GM18519 (cell line): ENCODE measurements around the gene PRDM16.
"Not testable (repeated sequence)": the region's sequence is repeated elsewhere in the genome, so short reads cannot be mapped to it uniquely, and the experiment has no call there.

Experiments used
- ATAC-seq: cut with Tn5 transposase; IDR thresholded peaks from one replicate; pipeline ENCODE4 v1.9.1; 2021; ENCODE audit warnings: mild to moderate bottlenecking, moderate library complexity; ENCODE audit not compliant: unreplicated experiment, low FRiP score

Gene PRDM16

DNA sequence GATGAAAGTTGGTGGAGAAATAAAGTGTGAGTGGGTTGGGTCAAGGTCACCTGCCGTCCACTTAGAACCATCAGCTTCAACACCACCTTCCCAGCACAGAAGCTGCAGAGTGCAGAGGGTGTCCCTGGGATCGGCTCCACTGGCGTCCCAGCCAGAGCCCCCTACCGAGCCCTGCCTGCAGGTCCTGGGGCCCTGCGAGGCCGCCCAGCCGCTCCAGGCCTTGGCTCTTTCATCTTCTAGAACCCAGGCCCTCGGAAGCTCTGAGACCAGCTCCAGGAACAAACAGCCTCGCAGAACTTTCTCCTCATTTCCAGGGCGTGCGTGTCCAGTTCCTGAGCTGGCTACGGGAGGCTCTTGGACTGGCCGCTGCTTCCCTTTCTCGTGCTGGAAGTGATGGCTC is 166.0 kb downstream of the PRDM16 start:
- no peak for ATAC-seq

DNA sequence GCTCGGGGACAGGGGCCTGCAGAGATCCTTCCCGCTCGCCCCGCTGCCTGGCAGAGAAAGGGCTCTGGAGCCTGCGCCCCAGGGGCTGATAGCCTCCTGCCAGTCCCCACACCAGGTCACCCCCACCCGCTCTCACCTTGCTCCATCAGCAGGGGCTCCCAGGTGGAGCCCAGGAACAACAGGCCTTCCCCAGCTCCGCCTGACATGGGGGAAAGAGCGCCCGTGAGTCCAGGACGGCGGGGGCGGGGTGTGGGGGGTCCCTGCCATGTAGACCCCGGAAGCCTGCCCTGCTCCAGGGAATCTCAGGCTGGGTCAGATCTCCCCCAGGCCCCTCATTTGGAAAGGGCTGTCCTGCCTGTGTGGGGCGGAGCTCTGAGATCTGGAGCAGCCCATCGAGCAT is 166.5 kb downstream of the PRDM16 start:
- ATAC-seq: no peak

DNA sequence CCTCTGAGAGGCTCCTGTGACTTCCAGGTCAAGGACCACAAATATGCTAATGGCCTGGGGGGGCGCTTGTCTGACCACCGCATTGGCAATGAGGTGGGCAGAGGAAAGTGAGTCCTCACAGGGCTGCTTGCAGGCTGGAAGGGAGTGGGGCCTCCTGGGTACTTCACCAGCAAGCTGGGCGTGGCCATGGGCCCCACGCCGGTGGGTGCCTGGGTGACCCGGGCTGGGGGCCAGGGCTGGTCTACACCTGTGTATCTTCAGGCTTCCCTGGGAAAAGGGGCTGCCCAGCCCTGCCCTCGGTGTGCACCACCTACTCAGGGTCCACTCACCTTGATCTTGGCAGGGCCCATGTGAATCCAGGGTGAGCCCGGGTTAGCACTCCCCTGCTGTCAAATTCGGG is 167.4 kb downstream of the PRDM16 start:
- no peak for ATAC-seq

DNA sequence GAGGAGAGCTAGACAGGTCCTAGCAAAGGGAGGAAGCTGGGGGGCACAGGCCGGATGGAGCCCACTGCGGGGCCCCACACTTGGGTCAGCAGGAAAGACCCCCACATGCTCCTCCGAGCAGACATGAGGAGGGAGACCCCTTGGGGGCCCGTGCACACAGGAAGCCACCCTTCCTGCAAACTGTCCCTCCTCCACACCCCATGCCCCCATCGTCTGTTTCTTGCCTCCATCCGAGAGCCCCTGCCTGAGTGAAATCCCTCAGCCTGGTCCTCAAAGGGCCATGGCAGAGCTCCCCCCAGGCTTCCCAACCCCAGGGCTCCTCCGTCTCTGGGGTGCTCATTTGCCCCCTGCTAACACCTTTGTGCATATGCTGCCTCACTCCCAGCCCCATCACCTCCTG is 168.0 kb downstream of the PRDM16 start:
- ATAC-seq: no peak

DNA sequence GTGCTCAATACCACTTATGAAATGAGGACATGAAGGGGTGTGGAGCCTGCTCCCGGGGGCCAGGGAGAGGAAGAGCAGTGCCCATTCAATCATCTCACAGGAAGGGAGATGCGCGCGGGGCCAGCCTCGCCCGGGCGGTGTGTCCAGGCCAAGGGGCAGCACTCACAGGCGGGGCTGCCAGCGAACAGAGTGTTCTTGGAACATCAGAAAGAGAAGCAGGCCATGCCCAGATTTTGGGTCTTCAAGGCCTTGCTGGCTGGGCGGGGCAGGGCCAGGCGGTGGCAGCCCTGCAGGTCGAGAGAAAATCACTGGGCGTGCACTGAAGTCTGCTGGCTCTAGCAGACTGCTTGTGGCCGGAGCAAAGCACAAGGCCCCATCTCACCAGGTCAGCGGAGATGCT is 168.6 kb downstream of the PRDM16 start:
- ATAC-seq: no peak

DNA sequence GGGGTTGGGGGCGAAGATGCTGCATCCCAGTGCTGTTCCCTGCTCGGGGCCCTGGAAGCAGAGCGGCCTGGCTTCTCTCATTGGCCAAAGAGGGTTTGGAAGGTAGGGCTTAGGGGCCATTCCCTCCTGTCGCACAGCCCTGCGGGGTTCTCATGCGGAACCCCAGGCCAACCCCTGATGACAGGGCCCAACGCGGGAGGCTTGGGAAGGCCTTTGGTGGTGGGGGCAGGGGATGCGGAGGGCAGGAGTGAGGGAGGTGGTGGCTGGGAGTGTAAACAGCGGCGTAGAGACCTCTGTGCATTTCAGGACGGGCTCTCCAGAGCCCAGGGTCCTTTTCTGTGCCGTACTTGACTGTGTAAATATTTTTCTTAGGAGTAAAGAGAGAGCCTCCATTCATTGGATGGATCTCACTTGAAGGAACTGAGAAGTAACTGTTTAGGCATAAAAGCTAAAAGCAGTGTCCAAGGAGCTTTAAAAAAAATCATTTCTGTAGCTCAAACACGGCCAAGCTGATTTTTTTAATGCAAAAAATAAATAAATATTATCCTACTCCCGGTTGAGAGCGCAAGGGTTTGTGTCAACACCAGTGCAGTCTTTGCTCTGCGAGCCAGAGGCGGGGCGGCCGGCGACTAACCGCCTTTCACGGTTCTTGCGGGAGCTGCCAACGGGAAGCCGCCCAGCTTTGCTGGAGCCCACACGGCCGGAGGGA is 169.1 kb downstream of the PRDM16 start:
- ATAC-seq: no peak

DNA sequence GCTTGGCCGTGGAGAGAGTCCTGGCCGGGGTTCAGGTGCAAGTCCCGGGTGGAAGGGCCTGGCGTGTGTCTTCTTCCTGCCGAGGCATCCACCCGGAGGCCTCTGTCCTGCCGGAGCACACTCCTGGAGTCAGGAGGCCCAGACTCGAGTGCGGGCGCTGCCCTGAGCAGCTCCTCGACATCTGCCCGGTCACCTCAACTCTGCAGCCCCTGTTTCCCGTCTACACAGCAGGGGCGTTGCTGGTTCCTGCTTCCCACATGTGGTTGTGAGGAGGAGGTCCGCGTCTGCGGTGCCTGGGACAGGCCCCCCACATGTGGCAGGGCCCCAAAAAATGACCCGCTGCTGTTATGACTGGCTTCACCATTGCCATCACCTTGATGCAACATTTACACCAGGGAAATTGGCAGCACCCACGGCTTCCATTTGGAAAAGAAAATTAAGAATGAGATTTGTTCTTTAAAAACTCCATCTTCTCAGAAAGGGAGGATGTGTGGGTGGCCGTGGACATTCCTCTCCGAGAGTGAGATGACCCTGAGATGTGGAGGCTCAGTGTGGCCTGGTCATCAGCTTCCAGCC is 169.8 kb downstream of the PRDM16 start:
- ATAC-seq: no peak

DNA sequence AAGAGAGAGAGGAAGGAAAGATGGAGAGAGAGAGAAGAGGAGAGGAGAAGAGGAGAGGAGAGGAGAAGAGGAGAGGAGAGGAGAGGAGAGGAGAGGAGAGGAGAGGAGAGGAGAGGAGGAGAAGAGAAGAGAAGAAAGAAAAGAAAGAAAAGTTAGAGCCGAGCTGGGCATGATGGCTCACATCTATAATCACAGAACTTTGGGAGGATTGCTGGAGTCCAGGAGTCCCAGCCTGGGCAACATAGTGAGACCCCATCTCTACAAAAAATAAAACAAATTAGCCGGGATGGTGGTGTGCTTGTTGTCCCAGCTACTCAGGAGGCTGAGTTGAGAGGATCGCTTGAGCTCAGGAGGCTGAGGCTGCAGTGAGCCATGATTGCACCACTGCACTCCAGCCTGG is 171.0 kb downstream of the PRDM16 start:
- ATAC-seq: not testable (repeated sequence)

DNA sequence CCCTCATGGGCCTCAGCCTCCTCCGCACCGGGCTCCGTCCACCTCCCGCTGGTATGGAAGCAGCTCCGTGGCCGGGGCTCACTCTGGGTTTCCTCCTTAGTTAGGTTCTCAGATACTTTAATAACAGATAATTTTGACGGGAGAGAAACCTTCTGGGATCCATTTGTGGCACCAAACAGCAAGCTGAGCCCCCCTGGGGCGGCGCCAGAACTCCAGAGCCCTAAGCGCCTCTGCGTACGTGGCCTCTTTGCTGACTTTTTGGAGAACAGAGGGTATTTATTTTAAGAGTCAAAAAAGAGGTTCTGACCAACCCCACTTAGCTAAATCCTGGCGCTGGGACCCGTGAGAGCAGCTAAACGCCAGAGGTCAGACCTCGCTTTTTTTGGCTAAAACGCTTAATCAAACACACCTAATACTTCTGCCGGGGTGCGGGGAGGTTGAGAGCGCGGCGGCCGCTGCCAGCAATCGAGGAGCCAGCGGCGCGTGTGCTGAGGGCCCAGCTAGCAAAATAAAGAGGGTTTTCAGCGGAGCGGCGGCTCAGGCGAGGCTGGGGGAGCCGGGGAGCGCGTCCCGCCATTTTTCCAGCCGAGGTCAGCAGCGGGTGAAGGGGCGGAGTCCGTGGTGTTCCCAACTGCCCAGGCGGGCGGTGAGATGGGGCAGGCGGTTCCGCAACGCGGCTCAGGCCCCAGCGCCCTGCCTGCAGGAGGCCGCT is 171.7 kb downstream of the PRDM16 start:
- no peak for ATAC-seq

DNA sequence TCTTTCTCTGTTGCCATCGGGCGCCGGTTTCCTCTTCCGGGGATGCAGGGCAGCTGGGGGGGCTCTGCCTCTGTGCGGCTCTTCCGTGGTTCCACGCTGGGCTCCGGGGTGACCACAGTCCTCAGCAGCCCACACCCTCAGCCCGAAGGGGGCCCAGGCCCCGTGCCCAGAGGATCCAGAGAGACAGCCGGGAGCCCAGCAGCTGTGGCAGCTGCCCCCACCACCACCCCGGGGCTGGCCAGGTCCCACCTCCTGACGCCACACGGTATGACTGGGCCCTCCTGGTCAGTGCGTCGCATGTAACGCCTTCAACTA is 172.2 kb downstream of the PRDM16 start:
- no peak for ATAC-seq

DNA sequence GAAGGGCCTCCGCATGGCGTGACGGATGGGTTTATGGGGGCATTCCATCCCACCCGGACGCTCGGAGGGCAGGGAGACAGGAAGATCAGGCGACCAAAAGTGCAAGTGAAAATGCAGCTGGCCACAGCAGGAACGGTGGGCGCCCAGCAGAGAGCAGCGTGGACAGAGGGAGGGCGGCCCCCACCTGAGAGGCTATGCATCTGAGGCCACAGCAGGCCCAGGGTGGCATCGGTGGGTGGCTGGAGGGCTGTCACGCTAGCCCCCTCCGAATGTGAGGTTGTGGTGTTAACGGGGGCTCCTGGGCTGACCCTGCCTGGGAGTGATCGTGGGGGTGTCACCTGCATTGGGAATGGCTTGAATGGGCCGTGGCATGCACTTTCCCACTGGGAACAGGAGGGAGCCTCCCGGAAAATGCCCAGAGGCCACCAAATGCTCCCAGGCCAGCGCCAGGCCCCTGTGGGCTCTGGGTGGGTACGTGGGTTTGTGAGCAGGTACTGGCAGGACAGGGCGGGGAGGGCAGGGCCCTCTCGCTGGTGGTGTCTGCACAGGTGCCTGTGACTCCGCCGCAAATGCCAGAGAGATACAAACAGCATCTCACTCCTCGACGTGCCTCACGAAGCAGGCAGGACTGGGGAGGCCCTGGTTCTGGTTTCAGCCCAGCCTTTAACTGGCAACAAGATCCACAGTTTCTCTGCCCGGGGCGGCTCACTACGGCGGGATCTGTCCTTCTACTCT is 172.8 kb downstream of the PRDM16 start:
- ATAC-seq: no peak

DNA sequence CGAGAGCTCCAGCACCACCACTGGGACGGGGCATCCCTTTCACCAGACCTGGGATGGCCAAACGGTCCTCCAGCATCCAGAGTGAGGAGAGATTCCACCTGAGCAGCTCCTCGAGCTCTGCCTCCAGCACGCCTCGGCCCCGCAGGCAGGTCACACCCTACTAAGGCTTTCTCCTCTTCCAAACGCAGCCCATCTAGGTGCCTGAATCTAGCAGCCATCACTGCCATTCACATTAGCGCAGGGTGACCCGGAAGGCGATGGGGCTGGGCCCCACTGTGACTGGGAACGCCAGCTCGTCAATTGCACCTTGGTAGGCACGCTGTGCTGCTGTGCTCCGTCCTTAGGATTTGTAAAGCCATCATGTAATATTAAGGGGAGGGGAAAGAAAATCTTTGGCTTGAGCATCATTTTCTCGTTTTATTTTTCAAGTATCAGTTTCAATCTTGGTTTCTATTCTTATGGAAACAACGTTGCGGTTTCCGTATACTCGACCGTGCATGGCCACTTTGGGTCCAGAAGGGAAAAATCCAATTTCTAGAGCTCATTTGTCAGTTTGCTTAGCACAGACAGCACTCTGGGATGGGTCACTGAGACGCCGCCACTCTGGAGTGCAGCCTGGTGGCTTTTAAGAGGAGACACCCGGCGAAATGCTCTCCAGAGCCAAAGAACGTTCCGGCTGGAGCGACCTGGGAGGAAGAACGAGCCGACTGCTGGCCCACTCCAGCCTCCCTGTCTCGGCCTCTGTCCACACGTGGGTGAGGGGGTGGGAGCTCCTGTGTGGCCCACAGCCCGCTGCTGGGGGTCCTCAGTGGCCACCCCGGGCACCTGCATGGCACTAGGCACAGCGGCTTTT is 173.6 kb downstream of the PRDM16 start:
- ATAC-seq: no peak

DNA sequence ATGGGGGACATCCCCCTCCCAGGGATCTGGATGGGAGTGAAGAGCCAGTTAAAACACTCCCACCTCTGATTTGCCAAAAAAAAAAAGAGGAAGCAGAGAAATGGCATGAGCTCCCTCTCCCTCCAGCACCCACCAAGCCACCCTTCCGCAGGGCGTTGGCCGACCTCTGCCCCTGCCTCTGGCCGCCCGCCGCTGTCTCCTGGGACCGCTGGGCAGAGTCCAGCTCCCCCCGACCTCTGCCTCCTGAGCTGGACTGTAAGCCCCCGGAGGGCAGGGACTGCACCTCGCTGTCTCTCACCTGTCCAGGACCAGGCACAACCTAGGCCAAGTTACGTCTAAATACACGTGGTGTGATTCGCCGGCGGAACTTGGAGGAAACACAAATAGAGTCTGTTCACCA is 174.3 kb downstream of the PRDM16 start:
- ATAC-seq: no peak

DNA sequence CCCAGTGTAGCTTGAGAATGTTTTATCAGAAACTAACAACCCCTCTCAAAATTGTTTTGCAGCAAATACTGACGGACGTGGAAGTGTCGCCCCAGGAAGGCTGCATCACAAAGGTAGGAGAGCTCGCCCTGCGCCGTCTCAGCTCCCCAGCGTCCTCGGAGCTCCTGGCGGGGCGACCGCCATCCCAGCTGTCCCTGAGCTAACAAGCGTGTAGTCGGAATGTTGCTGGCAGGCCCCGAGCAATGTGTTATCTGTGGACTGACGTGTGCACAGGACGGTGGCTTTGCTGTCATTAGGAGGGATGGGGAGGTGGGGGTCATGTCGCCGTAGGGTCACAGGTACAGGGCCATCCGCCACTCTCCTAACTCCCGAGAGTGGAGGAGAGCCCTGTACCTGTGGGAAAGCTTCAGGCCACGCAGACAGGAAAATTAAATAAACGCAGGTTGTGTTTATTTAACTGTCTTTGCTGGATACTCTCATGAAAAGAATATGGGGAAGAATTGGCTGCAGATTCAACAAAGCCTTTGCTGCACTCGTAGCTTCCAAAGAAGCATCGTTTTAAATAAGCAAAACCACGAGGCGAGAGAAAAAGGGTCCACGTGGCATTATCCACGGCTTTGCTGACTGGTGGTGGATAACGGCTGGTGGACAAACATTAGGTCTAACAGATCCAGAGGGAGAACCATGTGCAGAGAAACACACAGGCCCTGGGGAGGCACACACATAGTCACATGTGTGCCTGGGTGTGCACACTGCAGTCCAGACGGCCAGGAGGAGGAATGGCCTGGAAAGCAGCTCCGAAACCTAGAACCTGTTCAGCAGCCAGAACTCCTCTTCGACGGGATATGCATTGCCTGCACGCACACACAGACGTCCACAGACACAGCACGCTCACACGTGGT is 175.3 kb downstream of the PRDM16 start:
- no peak for ATAC-seq

DNA sequence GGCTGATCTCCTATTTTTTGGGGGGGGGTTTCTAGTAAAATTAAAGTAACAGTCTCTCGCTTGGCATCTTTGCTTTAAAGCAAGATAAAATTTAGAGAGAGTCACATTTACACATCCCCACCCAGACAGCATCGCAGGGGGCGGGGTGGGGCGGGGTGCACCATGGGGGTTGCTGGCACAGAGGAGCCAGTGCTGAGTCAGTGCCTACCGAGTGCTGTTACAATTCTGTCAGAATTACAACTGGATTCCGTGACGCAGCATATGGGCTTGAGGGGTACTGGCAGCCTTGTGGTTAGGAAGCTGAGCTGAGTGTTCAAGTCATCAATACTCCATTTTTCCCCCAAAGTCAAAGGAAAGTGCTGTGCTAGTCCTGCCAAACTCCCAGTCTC is 175.9 kb downstream of the PRDM16 start:
- ATAC-seq: no peak

DNA sequence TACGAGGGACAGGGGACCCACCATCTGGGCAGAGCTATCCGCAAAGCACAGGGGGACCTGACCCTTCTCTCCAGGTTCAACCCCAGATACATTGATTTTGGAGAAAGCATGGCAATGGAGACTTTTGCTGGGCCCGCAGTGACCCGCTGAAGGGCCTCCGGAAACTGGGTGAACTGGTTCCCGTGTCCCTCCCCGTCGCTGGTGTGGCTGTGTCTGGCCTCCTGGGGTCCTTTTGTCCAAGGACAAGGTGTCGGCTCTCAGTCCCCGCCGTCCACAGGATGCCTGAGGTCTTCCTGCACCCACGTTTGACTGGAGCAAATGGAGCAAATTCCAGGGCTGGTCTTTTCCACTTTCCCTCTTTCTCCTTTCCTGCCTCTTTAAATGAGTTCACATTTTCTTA is 176.3 kb downstream of the PRDM16 start:
- no peak for ATAC-seq

DNA sequence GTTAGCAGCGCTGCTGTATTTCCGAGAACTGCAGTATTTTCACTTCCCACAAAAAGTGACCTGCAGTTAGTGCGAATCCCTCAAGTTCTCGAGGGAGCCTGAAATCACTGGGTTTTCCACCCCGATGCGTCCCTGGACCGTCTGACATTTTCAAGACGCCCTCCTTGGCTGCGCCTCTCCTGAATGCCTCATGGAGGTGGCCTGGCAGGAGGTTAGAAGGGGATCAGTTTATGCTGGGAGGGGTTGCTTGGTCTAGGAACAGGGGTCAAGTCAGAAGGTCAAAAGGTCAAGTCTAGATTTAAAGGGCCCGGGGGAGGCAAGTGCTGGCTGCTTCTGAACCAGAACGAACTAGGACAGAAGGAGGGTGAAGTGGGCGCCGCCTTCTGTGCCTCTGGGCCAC is 176.8 kb downstream of the PRDM16 start:
- no peak for ATAC-seq

DNA sequence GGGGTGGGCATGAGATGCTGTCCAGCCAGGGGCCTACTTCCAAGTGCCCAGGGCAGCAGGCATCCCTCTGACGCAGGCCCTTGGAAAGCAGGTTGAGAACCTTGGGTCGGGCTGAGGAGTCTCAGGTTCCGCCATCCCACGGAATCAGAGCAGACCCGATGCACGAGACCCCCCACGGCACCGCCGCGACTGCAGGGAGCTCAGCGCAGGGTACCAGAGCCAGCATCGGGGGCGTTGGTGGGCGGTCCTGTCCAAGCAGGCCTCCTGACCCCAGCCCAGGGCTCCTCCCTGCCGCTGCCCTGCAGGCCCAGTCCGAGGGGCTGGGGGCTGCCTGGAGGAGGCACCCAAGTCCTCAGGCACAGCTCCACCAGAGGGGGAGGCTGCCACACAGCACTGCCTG is 177.2 kb downstream of the PRDM16 start:
- no peak for ATAC-seq

DNA sequence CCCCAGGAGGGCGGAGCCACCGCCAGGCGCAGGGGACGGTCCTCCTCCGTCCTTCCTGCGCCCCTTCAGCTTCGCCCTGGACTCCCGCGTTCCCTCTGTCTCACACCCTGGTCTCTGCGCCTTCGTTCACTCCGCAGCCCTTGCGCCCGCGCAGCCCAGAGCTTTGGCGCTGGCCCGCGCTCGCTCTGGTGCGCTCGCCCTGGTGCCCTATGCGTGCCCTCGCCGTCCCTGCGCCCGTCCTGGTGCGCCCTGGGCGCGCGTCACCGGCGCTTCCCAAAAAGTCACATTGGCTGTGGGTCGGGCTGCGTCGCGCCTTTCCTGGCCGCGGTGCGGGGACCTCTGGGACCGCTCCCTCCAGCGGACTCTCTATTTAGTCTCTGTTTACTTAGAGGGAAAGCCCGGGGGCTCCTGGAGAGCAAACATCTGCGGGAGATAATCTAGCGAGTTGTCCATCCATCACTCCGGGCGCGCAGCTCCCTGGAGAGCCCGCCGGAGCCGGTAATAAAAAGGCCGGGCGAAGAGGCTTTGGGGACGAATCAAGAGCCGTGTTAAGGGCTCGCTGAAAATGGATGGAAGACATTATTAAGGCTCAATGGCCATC is 178.6 kb downstream of the PRDM16 start:
- ATAC-seq: no peak
